ENCODE data around the gene INKA1.
"Not testable (repeated sequence)": the region's sequence is repeated elsewhere in the genome, so short reads cannot be mapped to it uniquely, and the experiment has no call there.

The INKA1 gene

DNA sequence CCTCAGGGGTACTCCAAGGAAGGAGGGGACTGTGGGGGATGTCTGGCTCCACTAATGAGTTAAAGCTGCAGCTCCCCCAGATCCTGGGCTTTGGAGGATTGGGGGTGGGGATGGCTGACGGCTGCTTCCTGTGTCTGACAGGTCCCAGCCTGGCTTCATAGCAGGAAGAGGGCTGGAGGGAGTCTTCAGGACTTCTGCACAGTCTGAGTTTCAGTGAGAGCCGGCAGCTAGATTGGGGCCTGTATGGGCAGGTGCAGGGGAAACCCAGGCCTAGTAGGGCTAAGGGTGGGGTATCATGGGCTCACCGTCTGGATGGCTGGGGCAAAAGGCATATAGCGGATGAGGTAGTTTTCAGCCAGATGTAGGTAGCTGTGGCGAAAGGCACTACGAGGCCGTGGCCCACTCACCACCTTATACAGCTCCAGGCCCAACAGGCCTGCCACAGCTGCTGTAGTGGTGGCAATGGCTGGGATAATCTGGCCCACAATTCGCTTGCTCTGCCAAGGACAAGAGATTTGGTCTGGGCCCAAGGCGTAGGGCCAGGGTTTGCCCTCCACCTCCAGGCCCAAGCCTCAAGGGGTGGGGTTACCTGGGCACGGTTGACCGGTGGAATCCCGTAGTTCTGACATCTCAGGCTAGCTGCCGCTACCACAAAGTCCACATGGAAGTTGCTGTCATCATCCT is 4.5 kb downstream of the INKA1 start:
- Histone ChIP-seq H3K9ac (ENCODE audit: insufficient read length) (no peak overlapping the region), H3K27ac (peak overlapping the region; percentile 97), H3K4me3 (peak overlapping the region; percentile 68; the same call in 1 of the 2 replicates), H3K36me3 (ENCODE audit: insufficient read depth, low read length) (no peaks in the 10 kb centered on the region), H3K9me3 (ENCODE audit: low read depth, low read length) (no peaks in the 10 kb centered on the region)
- TF ChIP-seq POLR2AphosphoS5 (IDR thresholded peaks at IDR 0.05; ENCODE audit: borderline replicate concordance, low read depth, low read length) (peak; percentile 49; the same call in 1 of the 2 replicates), EZH2 (IDR thresholded peaks at IDR 0.05) (no peak), FOXP2 (optimal IDR thresholded peaks at IDR 0.05; ENCODE audit: control extremely low read depth, extremely low read length, insufficient read depth) (no peak)
- no peak for DNase-seq (ENCODE audit: low read depth, low spot score)

DNA sequence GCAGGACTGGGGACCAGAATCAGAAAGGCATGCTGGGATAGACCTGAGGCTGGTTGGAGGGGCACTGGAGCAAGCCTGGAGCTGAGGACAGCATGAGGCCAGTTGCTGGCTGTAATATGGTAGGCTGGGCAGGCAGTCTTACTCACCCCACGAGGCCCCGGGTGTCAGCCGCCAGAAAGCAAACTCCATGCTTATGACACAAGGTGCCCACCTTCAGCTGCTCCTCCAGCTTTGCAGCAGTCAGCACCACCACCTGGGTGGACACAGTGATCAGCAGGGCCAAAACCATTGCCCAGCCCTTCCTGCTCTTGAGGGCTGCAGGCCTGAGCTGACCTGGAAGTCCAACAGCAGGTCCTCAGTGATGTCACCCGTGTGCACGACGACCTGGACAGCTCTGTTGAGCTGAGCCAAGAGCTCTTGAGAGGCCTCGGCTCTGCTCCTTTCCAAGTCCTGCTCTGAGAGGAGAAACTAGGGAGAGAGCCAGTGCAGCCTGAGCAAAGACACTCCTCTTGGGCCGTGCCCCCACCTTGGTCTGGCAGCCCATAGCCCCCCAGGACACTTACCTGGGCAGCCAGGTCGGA is 9.9 kb downstream of the INKA1 start:
- no peak overlapping the region for H3K27ac ChIP-seq
- no peak overlapping the region for H3K9ac ChIP-seq (ENCODE audit: insufficient read length)
- no peaks in the 10 kb centered on the region for H3K9me3 ChIP-seq (ENCODE audit: low read depth, low read length)
- TF ChIP-seq POLR2AphosphoS5 (IDR thresholded peaks at IDR 0.05; ENCODE audit: borderline replicate concordance, low read depth, low read length): no peak
- TF ChIP-seq FOXP2 (optimal IDR thresholded peaks at IDR 0.05; ENCODE audit: control extremely low read depth, extremely low read length, insufficient read depth): no peak
- no peak for TF ChIP-seq EZH2 (IDR thresholded peaks at IDR 0.05)
- H3K36me3 ChIP-seq (ENCODE audit: insufficient read depth, low read length): no peaks in the 10 kb centered on the region
- H3K4me3 ChIP-seq: no peak overlapping the region
- DNase-seq (ENCODE audit: low read depth, low spot score): no peak

DNA sequence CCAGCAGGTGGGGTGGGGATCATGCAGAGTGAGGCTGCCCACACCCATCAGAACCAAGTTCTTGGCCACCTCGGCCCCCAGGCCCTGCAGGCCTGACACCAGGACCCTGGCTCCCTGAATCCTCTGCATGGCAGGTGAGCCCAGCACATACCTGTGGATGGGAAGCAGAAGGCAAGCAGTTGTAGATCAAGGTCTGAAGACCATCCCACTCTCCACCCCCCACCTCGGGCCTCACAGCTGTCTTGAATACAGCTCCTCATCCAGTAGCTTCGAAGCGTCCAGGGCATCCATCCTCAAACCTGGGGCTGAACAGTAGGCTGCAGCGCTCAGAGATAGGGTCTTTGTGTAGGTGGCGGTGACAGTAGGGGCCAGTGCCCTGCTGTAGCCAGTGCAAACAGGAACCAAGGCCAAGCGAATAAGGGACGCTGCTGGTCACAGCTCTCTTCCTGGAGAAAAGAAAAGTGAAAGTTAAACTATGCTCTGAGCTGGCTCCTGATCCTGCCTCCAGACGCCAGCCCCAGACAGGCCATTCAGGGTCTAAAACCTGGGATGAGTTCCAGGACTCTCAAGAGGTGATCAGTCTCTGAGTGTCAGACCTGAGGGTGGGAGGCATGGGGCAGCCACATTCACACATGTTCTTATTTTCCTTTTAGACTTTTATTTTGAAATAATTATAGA is 10.6 kb downstream of the INKA1 start, which contains the start of gene UBA7:
Gene UBA7 (minus strand): TSS at position 457 of the 678 bp plus-strand sequence. CDS start 166 bp downstream, at position 291.
- no peaks in the 10 kb centered on the region for H3K36me3 ChIP-seq (ENCODE audit: insufficient read depth, low read length)
- no peak within 1 kb of the TSS for H3K4me3 ChIP-seq
- no peak for TF ChIP-seq FOXP2 (optimal IDR thresholded peaks at IDR 0.05; ENCODE audit: control extremely low read depth, extremely low read length, insufficient read depth)
- no peak for TF ChIP-seq POLR2AphosphoS5 (IDR thresholded peaks at IDR 0.05; ENCODE audit: borderline replicate concordance, low read depth, low read length)
- no peak for TF ChIP-seq EZH2 (IDR thresholded peaks at IDR 0.05)
- DNase-seq (ENCODE audit: low read depth, low spot score): no peak
- H3K27ac ChIP-seq: 0 out of 2 replicates have a peak within 1 kb of the TSS, but pooled peaks have one; percentile 9
- H3K9me3 ChIP-seq (ENCODE audit: low read depth, low read length): no peaks in the 10 kb centered on the region
- peak within 1 kb of the TSS; percentile 26 for H3K9ac ChIP-seq (ENCODE audit: insufficient read length)

DNA sequence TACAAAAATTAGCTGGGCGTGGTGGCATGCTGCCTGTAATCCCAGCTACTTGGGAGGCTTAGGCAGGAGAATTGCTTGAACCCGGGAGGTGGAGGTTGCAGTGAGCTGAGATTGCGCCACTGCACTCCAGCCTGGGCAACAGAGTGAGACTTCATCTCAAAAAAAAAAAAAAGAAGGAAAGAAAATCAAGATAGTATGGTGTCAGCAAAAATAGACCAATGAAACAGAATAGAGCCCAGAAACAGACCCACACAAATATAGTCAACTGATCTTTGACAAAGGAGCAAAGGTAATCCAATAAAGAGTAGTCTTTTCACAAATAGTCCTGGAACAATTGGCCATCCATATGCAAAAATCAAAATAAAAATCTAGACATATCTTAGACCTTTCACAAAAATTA is 20.1 kb downstream of the INKA1 start:
- H3K9ac ChIP-seq (ENCODE audit: insufficient read length); H3K36me3 ChIP-seq (ENCODE audit: insufficient read depth, low read length); H3K9me3 ChIP-seq (ENCODE audit: low read depth, low read length); DNase-seq (ENCODE audit: low read depth, low spot score); H3K4me3 ChIP-seq; H3K27ac ChIP-seq: not testable (repeated sequence)

DNA sequence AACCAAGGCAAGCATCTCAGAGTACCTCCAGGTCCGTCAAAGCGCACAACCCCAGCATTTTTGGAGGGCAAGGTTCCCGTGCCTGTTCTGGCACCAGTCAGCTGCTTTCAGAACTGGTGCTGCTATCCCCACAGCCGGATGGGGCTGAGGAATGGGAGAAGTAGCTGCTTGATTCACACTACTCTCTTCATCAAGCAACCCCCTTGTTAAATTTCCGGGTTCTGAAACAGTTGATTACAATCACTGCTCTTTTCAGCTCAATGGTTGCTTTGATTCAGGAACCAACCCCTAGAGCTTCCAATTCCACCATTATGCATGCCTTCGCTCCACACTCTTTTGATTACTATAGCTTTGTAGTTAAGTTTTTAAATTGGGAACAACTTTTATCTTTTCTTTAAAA is 23.0 kb downstream of the INKA1 start:
- Histone ChIP-seq H3K27ac (no peak overlapping the region), H3K9ac (ENCODE audit: insufficient read length) (no peak overlapping the region), H3K36me3 (ENCODE audit: insufficient read depth, low read length) (no peaks in the 10 kb centered on the region; the same call in 1 of the 2 replicates), H3K9me3 (ENCODE audit: low read depth, low read length) (no peaks in the 10 kb centered on the region), H3K4me3 (no peak overlapping the region)
- DNase-seq (ENCODE audit: low read depth, low spot score): no peak
- TF ChIP-seq POLR2AphosphoS5 (IDR thresholded peaks at IDR 0.05; ENCODE audit: borderline replicate concordance, low read depth, low read length): no peak

DNA sequence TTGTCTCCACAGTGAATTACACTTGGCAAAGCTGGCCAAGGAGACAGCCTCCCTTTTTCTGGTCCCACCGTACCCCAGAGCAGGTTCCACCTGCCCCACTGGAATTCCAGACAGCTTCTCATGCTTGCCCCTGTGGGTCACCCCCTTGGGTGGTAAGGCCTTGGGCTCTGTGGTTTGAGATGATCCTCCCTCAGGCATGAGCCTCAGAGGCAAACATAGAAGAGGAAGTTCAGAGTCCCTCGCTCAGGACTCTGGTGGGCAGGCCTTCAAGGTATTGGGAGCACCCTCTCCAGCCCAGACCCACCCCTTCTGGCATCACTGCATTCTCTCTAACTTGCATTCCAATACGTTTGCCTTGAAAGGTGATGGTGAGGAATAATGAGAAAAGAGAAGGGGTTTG is 28.3 kb downstream of the INKA1 start:
- Histone ChIP-seq H3K36me3 (ENCODE audit: insufficient read depth, low read length) (no peaks in the 10 kb centered on the region; the same call in 1 of the 2 replicates), H3K27ac (no peak overlapping the region), H3K9ac (ENCODE audit: insufficient read length) (no peak overlapping the region), H3K9me3 (ENCODE audit: low read depth, low read length) (no peaks in the 10 kb centered on the region), H3K4me3 (no peak overlapping the region)
- TF ChIP-seq EZH2 (IDR thresholded peaks at IDR 0.05) (no peak), POLR2AphosphoS5 (IDR thresholded peaks at IDR 0.05; ENCODE audit: borderline replicate concordance, low read depth, low read length) (no peak), FOXP2 (optimal IDR thresholded peaks at IDR 0.05; ENCODE audit: control extremely low read depth, extremely low read length, insufficient read depth) (no peak)
- no peak for DNase-seq (ENCODE audit: low read depth, low spot score)

DNA sequence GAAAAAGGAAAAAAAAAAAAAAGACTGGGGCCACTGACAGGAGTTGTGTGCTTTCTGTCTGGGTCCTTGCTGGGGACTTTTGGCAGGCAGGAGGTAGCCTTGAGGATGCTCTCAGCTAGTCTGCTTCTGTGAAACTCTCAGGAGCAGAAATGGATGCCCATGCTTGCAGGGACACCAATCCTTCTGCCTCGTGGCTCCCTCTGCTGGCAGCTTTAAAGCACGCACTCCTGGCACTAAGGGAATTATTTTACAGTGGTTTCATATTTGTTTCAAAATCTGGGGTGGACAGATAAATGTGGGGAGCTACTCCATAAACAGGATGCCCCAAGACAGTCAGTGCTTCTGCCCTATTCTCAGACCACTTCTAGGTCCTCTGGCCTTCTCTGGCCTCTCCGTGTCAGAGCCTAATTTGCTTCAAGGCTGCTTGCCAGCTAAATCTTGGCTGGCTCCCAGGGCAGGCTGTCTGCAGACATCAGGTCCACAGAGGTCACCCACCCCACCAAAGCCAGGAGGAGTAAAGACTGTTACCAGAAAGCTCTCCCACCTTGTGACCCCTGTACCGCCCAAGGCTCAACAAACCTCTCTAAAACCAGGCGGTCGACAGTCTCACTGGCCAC is 36.2 kb downstream of the INKA1 start:
- Histone ChIP-seq H3K4me3 (no peak overlapping the region), H3K27ac (no peak overlapping the region), H3K9ac (ENCODE audit: insufficient read length) (no peak overlapping the region), H3K36me3 (ENCODE audit: insufficient read depth, low read length) (no peaks in the 10 kb centered on the region; the same call in 1 of the 2 replicates), H3K9me3 (ENCODE audit: low read depth, low read length) (no peaks in the 10 kb centered on the region)
- peak; percentile 35 for DNase-seq (ENCODE audit: low read depth, low spot score)
- no peak for TF ChIP-seq EZH2 (IDR thresholded peaks at IDR 0.05)
- TF ChIP-seq POLR2AphosphoS5 (IDR thresholded peaks at IDR 0.05; ENCODE audit: borderline replicate concordance, low read depth, low read length): no peak
- no peak for TF ChIP-seq FOXP2 (optimal IDR thresholded peaks at IDR 0.05; ENCODE audit: control extremely low read depth, extremely low read length, insufficient read depth)

DNA sequence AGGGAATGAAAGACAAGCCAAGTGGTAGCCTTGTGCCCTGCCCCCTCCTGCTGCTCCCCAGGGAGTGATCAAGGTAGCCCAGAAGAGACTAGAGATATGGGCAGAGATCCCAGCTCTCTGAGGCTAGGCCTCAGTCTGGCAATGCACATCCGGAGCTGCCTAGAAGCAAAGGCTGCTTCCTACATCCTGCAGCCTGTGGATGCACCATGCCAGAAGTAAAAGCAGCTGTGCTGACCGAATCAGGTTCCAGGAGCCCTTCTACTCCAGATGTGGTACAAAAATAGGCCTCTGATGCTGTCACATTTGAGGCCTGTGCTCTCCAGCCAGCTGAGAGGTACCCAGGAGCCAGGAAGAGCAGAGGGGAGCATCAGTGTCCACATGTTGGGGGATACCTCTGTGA is 37.3 kb downstream of the INKA1 start:
- Histone ChIP-seq H3K27ac (no peak overlapping the region), H3K9me3 (ENCODE audit: low read depth, low read length) (no peaks in the 10 kb centered on the region), H3K36me3 (ENCODE audit: insufficient read depth, low read length) (no peaks in the 10 kb centered on the region; the same call in 1 of the 2 replicates), H3K4me3 (no peak overlapping the region), H3K9ac (ENCODE audit: insufficient read length) (no peak overlapping the region)
- no peak for DNase-seq (ENCODE audit: low read depth, low spot score)
- no peak for TF ChIP-seq FOXP2 (optimal IDR thresholded peaks at IDR 0.05; ENCODE audit: control extremely low read depth, extremely low read length, insufficient read depth)
- no peak for TF ChIP-seq POLR2AphosphoS5 (IDR thresholded peaks at IDR 0.05; ENCODE audit: borderline replicate concordance, low read depth, low read length)
- no peak for TF ChIP-seq EZH2 (IDR thresholded peaks at IDR 0.05)

Data from SK-N-MC (cell line).